SIG-M5 treated with dmso at 0.1 percent for 504 hours (cell line): ENCODE results near the gene TMEM150A.
A peak's percentile ranks its signal among the peaks of the same experiment; 100 is the strongest.
"Not testable (repeated sequence)": the region's sequence is repeated elsewhere in the genome, so short reads cannot be mapped to it uniquely, and the experiment has no call there.

Experiments
- DNase-seq: peaks from one replicate; lab custom pipeline; 2025; ENCODE audit not compliant: unreplicated experiment; lab: John Stamatoyannopoulos, UW

The TMEM150A gene, protein sequence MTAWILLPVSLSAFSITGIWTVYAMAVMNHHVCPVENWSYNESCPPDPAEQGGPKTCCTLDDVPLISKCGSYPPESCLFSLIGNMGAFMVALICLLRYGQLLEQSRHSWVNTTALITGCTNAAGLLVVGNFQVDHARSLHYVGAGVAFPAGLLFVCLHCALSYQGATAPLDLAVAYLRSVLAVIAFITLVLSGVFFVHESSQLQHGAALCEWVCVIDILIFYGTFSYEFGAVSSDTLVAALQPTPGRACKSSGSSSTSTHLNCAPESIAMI

DNA sequence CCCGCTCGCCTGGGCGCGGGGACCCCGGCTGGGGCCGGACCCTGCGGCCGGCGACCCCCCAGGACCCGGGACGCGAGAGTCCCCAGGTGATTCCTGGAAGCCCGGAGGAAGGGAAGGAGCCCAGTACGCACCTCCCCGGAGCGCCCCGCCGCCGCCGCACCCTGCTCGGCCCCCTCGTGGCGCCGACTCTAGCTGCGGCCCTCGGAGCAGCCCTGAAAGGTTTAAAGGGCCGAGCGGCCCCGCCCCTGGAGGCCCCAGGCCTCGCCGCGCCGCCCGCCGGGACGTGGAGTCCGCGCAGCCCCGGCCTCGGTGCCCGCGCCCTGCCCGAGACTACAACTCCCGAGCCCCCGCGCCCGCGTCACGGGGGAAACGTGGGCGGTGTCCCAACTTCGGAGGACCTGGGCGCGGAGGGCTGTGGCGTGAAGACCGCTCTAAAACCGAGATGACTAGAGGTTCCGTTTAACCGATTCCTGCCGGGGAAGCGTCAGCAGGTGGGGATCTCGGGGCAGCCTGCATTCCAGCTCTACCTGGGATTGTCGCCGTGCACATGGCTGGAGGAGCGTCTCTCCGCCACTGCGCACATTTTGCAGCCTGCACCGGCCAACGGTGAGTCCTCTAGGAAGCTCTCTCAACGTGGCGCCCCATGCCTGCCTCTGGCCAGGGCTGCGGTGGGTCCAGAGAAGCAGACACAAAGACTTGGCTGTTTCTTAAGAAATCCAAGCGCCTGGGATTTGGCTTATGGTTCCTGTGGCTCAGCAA is at the start of gene TMEM150A:
TMEM150A (minus strand) TSS at position 223 of the 759 bp plus-strand sequence. CDS start 750 bp downstream, outside the sequence.
- DNase-seq: peak; percentile 90

DNA sequence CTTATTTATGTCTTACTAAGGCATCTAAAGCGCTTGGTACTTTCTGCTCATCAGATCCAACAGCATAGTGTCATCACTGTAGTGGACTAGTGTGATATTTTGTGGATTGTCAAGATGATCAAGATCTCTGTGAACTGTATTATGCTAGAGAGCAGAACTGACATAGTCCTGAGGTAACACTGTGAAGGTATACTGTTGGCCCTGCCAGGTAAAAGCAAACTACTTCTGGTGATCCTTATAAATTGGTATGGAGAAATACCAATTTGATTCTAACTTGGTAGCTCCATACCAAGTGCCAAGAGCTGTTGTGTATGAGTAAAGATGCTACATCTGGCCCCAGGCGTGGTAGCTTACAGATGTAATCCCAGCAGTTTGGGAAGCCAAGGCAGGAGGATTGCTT is 49.6 kb upstream of the TMEM150A start:
- DNase-seq: no peak

DNA sequence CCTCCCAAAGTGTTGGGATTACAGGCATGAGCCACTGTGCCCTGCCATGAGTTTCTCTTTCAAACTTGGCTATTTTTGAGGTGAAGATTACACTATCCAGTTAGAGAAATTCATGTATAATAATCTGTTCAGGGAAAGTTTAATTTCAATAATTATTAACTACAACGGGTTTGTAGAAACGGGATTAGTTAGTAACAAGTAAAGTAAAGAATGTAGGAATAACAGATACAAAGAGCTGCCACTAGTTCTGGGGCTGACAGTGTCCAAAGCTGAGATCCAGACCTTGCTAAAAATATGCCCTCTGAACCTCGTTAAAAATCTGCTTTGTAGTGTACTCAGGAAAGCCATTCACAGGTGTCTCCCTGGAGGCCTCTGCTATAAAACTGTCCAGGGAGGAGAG is 48.6 kb upstream of the TMEM150A start:
- DNase-seq: no peak

DNA sequence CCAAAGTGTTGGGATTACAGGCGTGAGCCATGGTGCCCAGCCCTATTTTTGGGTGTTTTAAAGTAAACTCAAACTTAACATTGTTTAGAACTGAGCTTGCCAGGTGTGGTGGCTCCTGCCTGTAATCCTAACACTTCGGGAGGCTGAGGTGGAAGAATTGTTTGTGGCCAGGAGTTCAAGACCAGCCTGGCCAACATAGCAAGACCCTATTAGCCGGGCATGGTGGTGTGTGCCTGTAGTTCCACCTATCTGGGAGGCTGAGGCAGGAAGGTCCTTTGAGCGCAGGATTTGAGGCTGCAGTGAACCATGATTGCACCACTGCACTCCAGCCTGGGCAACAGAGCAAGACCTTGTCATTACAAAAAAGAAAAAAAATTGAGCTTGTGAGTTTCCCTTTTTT is 48.0 kb upstream of the TMEM150A start:
- DNase-seq: no peak

DNA sequence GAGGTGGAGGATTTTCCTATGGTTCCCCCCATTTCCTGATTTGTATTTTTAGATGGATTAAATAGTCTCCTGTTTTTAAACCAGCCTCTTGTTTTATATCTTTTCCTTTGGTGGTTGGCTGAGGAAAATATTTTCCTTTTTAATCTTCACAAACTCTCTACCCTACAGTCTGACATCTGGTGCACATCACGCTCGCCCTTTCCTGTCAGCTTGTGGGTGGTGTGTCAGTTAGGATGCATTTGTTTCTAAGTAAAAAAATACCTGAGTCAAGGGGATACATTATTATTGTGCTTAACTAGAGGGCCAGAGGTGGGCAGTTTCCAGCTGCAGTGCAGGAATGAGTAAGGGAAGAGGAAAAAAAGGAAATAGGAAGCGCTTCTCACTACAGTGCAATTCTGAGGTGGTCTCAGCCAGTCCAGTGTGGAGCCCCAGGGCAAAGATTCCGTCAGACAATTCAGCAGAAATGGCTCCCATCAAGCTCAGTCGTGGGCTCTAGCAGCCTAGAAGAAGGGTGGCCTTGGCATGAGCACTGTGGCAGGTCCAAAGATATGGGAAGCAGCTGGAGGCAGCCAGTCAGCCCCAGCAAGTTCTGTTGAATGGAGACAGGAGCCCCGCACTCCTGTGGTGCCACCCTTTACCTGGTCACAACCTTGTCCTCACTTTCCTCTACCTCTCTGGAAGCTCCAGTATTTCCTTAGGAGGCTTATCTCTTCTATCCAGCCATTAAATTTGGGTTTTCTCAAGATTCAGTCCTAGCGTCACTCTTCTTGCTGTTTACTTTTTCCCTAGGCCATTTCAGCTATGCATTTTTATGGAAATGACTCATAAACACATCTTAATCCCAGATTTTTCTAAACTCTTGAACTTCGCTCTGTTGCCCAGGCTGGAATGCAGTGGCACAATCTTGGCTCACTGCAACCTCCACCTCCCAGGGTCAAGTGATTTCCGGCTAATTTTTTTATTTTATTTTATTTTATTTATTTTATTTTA is 47.0 kb upstream of the TMEM150A start:
- DNase-seq: no peak

DNA sequence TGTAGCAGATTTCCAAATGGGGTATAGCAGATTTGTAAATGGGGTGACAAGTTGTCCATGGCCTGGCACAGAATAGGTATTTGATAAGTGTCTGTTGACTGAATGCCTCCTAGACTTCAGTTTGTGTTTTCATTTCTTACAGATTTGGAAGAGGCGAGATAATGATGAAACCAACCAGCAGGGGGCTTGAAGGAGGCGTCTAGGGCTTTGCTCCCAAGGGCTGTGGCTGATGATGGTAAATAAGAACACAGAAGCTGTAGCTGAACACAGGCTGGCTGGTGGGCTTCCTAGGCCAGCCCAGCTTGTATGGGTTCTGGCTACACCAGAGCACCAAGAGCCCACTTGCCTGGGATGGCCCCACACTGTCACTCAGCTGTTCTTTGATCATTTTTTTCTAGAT is 46.1 kb upstream of the TMEM150A start:
- peak; percentile 55 for DNase-seq

DNA sequence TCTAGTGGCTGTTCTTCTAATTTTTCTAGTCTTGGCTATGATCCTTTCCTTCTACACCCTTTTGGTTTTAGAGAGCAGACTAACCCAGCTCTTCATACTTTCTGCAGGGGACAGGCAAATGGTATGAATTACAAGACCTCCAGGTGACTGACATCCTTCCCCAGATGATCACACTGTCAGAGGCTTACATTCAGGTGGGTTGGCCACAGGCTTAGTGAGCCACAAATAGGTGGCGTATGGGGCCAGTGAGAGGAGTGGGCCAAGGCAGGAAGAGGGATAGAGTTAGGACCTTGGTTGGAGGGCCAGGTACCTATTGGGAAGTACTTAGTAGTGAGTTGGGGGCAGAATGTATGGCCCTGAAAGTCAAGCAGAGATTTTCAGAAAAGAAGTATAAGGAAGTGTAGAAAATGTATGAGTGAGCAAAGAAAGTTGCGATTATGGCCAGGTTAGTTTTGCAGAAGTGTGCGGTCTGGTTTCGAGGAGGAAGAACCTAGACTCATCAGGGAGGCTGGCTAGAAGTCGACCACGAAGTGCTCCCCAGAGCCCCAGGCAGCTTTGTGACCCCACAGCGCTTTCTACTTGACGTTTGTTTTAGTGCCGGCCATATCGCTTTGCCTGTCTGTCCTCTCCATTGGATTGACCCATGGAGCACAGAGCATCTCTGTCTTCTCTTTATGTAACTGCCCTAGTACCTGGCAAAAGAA is 45.5 kb upstream of the TMEM150A start:
- DNase-seq: peak; percentile 22

DNA sequence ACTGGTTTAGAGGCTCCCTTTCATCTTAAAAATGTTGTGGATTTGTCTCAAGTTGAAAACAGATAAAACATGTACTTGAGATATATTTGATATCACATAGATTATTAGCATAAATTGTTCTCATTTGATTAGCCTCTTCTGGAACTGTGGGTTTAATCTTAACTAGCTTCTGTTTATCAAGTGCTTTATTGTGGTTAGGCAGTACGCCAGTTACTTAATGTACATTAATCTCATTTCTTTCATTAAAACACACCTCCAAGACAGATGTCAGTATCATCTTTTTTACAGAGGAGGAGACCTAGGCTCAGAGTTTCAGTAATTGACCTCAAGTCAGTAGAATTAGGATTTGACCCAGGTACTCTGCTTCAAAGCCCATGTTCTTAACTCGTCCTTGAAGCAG is 43.7 kb upstream of the TMEM150A start:
- no peak for DNase-seq

DNA sequence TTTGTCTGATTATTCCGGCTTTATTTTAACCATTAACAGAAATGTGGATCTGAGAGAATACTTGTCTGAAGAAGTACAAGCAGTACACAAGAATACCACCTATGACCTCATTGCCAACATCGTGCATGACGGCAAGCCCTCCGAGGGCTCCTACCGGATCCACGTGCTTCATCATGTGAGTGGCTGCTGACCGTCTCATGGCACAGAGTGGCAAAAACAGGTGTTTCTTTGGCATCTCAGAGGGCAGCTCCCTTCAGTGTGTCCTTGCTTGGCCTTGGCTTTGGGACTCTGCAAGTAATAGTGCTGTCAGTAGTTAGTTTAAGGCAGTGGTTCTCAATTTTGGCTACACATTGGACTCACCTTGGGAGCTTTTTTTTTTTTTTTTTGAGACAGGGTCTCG is 42.4 kb upstream of the TMEM150A start:
- DNase-seq: no peak

DNA sequence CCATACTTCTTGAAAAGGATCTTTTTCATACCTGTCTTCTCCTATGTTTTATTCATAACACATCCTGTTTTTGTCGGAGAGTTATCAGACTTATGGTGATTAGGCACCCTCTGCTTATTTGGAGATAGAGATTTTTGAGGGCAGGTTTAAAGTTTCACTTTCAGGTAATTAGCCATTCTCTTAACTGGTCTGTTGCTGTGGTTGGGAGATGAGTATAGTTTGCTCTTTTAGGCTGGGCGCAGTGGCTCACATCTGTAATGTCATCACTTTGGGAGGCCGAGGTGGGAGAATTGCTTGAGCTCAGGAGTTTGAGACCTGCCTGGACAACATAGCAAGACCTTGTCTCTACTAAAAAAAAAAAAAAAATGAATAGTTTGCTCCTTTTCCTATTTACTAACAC is 40.2 kb upstream of the TMEM150A start:
- no peak for DNase-seq

DNA sequence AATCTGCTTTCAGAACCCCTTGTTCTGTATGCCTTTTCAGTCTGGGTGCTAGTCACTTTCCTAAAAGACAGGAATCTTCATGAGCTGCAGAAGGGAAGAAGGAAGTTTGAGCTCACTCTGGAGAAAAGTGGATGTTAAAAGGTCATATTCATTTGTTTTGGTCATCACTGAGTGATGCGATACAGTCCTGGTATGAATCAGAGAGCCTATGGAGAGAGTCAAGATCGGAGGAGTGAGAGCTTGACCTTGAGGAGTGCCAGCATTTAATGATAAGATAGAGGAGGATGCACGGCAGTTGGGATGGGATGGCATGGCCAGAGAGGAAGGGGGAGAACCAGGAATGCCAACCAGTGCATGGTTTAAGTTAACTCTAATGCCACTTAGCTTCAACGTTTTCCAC is 33.1 kb upstream of the TMEM150A start:
- DNase-seq: no peak

DNA sequence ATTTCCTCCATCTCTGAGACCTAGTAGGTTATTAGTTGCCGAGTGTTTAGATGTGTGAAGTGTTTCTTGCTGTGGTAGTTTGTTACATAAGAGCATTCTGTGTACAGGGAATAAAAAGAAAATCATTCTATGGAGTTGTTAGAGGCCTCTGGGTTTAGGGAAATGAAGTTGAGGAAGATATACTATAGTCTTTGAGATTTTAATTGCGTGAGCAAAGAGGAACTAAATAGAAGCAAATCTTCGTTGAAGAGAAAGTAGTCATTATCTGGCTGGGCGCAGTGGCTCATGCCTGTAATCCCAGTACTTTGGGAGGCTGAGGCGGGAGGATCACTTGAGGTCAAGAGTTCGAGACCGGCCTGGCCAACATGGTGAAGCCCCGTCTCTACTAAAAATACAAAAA is 32.5 kb upstream of the TMEM150A start:
- no peak for DNase-seq

DNA sequence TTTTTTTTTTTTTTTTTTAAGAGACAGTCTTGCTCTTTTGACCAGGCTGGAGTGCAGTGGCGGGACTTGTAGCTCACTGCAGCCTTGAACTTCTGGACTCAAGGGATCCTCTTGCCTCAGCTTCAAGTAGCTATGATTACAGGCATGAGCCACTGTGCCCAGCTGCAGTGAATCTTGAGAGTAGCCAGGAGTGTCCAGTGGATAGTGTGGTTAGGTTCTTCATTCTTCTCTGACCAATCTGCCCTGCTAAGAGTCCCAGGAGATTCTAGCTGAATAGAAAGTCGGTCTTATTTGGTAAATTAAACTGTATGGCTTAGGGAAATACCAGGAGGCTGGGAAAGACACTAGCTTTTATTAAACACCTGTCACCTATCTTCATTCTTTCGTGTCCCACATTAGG is 28.8 kb upstream of the TMEM150A start:
- no peak for DNase-seq

DNA sequence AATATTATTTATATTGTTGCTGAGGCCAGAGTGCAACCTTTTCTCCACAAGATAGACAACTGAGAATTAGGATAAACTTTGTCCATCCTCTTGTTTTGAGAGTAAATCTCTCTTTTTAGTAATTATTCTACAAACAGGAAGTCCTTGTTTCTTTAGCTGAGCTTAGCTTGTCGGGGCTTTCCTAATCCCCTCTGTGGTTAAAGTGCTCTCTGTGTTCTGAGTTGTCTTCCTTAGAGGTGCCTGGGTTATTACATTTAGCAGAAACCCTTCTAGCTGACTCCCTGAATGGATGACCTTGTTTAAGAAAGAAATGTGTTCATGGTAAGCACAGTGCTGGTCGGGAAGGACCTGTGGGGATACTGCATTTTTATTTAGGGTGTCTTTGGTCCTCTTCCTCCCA is 26.2 kb upstream of the TMEM150A start:
- DNase-seq: no peak

DNA sequence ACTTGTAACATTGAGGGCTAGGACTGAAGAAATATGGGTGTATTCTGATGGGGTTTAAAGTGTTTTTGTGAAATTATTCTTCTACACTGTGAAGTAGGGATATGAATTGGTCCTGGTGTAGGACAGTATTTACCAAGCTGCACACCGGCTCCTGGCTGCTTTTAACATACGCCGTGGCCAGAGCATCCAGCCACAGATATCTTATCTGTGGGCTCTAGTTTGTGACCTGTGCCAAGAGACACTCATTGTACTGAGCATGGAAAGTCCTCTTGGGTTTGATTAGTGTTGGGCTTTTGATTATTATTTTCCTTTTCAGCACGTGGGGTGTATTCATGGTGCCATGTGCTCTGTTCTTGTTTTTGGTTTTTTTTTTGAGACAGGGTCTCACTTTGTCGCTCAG is 21.5 kb upstream of the TMEM150A start:
- no peak for DNase-seq

DNA sequence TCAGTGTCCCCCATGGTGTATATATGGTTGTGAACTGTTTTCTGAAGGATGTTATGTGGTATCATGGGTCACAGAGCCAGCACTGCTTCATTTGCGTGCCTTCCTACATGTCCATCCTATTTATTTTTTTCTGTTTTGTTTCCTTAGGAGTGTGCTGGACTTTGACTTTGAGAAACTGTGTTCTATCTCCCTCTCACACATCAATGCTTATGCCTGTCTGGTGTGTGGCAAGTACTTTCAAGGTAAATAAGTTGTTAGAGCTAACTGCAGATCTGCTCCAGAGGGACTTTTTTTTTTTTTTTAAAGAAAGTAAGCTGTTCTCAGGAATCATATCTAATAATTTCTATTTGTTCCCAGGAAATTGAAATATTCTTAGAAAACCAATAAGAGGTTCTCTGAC is 18.8 kb upstream of the TMEM150A start:
- no peak for DNase-seq

DNA sequence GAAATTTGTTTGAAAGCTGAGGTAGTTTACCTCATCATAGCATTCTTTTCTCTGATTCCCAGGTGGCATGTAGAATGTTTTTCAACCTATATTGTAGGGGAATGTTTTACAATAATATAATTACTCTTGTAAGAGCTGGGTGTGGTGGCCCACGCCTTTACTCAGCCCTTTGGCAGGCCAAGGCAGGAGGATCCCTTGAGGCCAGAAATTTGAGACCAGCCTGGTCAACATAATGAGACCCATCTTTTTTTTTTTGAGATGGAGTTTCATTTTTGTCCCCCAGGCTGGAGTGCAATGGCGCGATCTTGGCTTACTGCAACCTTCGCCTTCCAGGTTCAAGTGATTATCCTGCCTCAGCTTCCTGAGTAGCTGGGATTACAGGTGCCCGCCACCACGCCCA is 17.1 kb upstream of the TMEM150A start:
- DNase-seq: no peak

DNA sequence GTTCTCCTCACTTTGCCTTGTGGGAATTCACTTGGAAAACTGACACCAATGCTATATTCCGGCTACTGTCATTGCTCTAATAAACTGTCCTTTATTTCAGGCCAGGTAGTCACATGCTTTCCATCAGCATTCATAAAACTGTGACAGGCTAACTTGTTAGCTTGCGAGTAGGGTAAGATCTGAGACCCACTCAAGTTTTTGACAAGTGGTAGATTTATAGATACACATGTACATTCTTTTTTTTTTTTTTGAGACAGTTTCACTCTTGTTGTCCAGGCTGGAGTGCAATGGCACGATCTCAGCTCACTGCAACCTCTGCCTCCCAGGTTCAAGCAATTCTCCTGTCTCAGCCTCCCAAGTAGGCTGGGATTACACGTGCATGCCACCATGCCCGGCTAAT is 15.2 kb upstream of the TMEM150A start:
- not testable (repeated sequence) for DNase-seq

DNA sequence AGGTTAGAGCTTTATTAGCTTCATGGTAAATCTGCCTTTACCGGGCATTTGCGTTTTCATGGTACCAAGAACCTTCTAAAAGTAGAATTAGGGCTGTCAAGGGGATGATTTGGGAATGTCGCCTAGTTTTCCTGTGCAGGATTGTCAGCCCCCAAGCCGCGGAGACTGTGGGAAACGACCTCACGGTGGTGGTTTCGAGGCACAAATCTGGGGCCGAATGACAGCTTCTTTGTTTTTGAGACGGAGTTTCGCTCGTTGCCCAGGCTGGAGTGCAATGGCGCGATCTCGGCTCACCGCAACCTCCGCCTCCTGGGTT is 12.9 kb upstream of the TMEM150A start:
- no peak for DNase-seq

DNA sequence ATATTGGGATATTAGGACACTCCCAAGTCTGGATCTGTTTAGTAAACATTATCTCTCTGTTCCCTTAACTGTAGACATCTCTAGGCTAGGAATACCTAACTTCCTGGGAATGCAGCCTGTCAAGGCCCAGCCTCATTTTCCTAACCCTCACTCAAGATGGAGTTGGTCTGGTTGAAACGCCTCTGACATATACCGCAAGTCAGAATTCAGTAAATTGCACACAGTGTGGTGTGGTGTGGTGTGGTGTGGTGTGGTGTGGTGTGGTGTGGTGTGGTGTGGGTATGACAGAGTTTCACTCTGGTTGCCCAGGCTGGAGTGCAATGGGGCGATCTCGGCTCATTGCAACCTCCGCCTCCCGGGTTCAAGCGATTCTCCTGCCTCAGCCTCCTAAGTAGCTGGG is 12.3 kb upstream of the TMEM150A start:
- DNase-seq: not testable (repeated sequence)
